ENCODE measurements around the gene FOXP1. TPM values are rescaled to one million over a fixed set of nuclear protein-coding genes. Genes with fewer than 3 reads are reported as not detected.

The FOXP1 gene
- total and polyA plus RNA-seq, 2 of the 8 experiments (the other 6 are each of a cell fraction or from before 2014, with no cell fraction given): 13.9 to 25.4 TPM

DNA sequence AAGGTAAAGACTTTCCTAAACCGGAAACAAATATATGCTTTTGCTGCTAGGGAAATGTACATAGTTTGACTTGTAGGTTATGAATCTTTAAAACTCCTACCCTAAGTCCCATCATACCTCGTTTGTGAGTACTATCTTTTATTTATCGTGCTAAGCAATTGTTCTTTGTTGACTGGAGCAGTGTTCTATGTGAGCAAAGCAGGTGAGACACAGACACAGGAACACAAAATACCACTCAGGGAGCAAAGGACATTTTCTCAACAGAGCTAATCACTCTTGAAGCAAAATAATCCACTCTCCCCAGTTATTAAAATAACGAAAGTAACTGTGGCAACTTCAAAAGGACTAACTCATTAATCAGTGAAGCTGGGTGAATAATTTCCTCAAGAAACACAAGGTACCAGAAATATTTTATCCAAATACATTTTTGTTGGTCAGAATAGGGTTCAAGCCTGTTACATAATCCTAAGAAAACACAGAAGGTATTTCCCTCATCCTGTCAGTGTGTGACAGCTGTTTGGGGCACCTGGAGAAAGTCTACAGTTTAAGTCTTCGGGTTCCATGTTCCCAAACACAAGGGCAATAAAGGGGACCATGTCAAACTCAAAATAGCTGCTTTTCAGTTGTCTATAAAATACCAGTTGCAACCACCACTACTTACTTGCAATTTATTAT, 407.7 kb downstream of the FOXP1 start (continued):
- TF ChIP-seq ATF2 (IDR thresholded peaks at IDR 0.05; ENCODE audit: low read length) (no peak), JUN (IDR thresholded peaks at IDR 0.05; ENCODE audit: low read depth, low read length) (no peak), BRCA1 (IDR thresholded peaks at IDR 0.05; ENCODE audit: low read depth, low read length) (no peak), CHD7 (IDR thresholded peaks at IDR 0.05; ENCODE audit: insufficient replicate concordance, low read length) (no peak)

Measured in H1 (cell line).